Cerebellar nuclear complex (tissue), 1 donor: ENCODE results near the gene SERTAD1.

Experiments used
- DNase-seq, 2 experiments: peaks; one replicate each; lab custom pipeline; 2025; lab: John Stamatoyannopoulos, UW

The SERTAD1 gene

GRCh38 chr19:40376286-40376862 lies 49.4 kb downstream of the SERTAD1 start:
- no peak for DNase-seq

GRCh38 chr19:40374084-40374483 lies 51.7 kb downstream of the SERTAD1 start:
- no peak for DNase-seq

DNA sequence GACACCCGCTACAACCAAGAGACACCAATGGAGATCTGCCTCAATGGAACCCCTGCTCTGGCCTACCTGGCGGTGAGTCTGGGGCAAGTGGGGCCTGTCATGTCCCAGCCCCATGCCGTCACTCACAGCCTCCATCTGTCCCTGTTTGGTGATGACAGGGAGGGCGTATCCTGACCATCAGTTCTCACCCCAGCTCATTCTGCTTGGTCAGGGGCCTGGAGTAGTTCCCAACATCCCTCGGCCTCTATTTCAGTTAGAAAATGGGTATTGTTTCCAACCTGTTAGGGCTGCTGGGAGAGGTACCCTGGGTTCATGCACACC lies 54.0 kb downstream of the SERTAD1 start:
- DNase-seq = no peak
